HL-60 (cell line): ENCODE results near the gene NVL.
"Not testable (repeated sequence)": the region's sequence is repeated elsewhere in the genome, so short reads cannot be mapped to it uniquely, and the experiment has no call there.

Experiments
- CTCF ChIP-seq: IDR thresholded peaks from one replicate; pipeline ENCODE4 v1.5.1; 2011; ENCODE audit warnings: low read length, control low read depth, inconsistent platforms; ENCODE audit not compliant: insufficient read depth
- POLR2AphosphoS5 ChIP-seq: IDR thresholded peaks from 2 replicates; pipeline ENCODE4 v1.6.1; 2012; ENCODE audit warnings: low read depth
- REST ChIP-seq: IDR thresholded peaks from 2 replicates; pipeline ENCODE4 v1.6.1; 2012; ENCODE audit warnings: low read depth; ENCODE audit not compliant: insufficient replicate concordance
- SPI1 ChIP-seq: IDR thresholded peaks from 2 replicates; pipeline ENCODE4 v1.6.1; 2012; ENCODE audit warnings: low read depth, mild to moderate bottlenecking, borderline replicate concordance

- TF ChIP-seq CTCF, POLR2AphosphoS5, REST, SPI1: not testable (repeated sequence)
Measured at GRCh38 chr1:224352436-224353085, 22.6 kb upstream of the NVL start.
